Retina (tissue), 1 donor: ENCODE measurements around the gene LRRC32.
"Not testable (repeated sequence)": the region's sequence is repeated elsewhere in the genome, so short reads cannot be mapped to it uniquely, and the experiment has no call there.

Experiments used
- DNase-seq: peaks from one replicate; pipeline ENCODE4 v3.0.0-alpha.2; 2016

Gene LRRC32

GRCh38 chr11:76644591-76644990 lies 26.0 kb downstream of the LRRC32 start:
- no peak for DNase-seq

GRCh38 chr11:76643711-76644110 lies 26.8 kb downstream of the LRRC32 start:
- DNase-seq: not testable (repeated sequence)

- DNase-seq: no peak
Observed at GRCh38 chr11:76642341-76642740, 28.2 kb downstream of the LRRC32 start.

GRCh38 chr11:76641905-76642304 lies 28.6 kb downstream of the LRRC32 start:
- DNase-seq: no peak

- peak; percentile 29 for DNase-seq
Observed at GRCh38 chr11:76640501-76640900, 30.0 kb downstream of the LRRC32 start.

- DNase-seq: no peak
Observed at GRCh38 chr11:76639621-76640020, 30.9 kb downstream of the LRRC32 start.

- DNase-seq: no peak
Observed at GRCh38 chr11:76638270-76639197, 32.0 kb downstream of the LRRC32 start.

- no peak for DNase-seq
Observed at GRCh38 chr11:76637491-76638269, 32.9 kb downstream of the LRRC32 start.

- DNase-seq: no peak
Observed at GRCh38 chr11:76636826-76637460, 33.6 kb downstream of the LRRC32 start.

- no peak for DNase-seq
Observed at GRCh38 chr11:76635991-76636738, 34.4 kb downstream of the LRRC32 start.

- DNase-seq: no peak
Observed at GRCh38 chr11:76634886-76635285, 35.7 kb downstream of the LRRC32 start.

- no peak for DNase-seq
Observed at GRCh38 chr11:76632492-76632891, 38.1 kb downstream of the LRRC32 start.

GRCh38 chr11:76631566-76632308 lies 38.8 kb downstream of the LRRC32 start:
- no peak for DNase-seq

GRCh38 chr11:76630600-76631281 lies 39.8 kb downstream of the LRRC32 start:
- no peak for DNase-seq

GRCh38 chr11:76629853-76630599 lies 40.5 kb downstream of the LRRC32 start:
- no peak for DNase-seq

GRCh38 chr11:76629116-76629852 lies 41.3 kb downstream of the LRRC32 start:
- DNase-seq: no peak

- DNase-seq: no peak
Observed at GRCh38 chr11:76628408-76628947, 42.1 kb downstream of the LRRC32 start.

- DNase-seq: no peak
Observed at GRCh38 chr11:76627606-76628005, 42.9 kb downstream of the LRRC32 start.

- DNase-seq: no peak
Observed at GRCh38 chr11:76626921-76627401, 43.6 kb downstream of the LRRC32 start.
